NCI-H2029 (cell line): Measurements from ENCODE around the gene MTCL3.
A peak's percentile ranks its signal among the peaks of the same experiment; 100 is the strongest.

Source experiments
- DNase-seq: peaks from one replicate; lab custom pipeline; 2025; lab: John Stamatoyannopoulos, UW

Gene MTCL3

DNA sequence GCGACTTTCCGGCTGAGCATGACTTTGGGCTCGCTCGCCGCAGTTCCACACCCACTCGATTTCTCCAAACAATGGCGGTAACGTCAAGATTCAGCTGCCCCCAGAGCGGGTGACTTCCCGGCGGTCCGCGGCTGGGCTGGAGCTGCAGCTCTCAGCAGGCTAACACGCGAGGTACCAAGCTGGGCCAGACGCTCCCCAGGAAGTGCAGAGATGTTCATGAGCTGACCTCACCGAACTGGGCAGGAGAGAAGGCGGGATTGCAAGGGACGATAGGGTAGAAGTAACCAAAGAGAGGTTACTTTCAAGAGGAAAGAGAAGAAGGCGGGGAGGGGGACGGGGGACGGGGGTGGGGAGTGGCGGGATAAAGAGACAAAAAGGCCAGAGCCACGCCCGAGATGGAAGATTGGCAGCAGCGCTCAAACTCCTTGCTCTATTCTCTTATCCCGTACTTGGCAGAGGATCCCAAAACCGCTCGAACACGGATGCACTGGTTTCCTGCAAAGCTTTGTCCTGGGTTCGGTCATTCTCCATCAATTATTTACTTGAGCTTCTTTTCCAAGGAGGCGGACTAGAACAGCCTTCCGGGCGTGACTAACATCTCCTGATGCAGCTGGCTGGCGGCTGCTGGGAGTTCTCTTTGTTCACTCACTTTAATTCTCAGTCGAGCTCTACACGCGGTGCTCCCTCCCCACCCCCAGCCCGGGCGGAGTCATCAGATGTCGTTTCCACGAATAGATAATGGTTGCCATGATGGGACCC lies at the start of gene MTCL3:
Gene MTCL3 (minus strand): TSS at position 626 of the 759 bp plus-strand sequence.
- peak; percentile 27 for DNase-seq

DNA sequence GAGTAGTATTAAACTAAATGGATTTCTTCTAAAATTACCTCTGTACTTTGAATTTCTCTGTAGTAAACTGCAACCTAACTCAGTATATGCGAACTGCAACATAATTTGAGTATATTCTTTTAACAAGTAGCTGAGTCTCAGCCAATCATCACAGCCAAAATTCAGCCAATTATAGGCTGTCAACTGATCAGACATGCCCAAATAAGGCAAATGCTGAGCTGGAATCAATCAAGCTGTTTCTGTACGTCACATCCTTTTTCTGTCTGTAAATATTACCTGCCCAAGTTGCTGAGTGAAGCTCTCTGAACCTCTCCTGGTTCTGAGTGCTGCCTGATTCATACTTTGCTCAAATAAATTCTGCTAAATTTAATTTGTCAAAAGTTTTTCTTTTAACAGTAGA lies 48.3 kb upstream of the MTCL3 start:
- DNase-seq = no peak

- DNase-seq = no peak
These were observed 47.5 kb upstream of the MTCL3 start for GRCh38 chr6:127566651-127567050.

DNA sequence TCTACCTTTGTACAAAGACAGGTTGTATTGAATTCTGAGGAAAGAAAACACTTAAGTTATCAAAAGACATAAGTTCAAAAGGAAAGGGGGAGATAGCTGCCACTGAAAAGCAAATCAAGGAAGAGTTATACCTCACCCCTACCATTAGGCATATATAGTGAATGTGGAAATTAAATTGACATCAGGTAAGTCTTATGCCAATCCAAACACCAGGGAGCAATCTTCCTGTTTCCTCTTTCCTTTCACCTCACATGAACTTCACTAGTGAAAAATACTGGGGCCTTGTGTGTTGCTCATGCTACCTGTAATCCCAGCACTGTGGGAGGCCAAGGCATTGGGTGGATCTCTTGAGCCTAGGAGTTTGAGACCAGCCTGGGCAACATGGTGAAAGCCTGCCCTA lies 47.0 kb upstream of the MTCL3 start:
- no peak for DNase-seq

DNA sequence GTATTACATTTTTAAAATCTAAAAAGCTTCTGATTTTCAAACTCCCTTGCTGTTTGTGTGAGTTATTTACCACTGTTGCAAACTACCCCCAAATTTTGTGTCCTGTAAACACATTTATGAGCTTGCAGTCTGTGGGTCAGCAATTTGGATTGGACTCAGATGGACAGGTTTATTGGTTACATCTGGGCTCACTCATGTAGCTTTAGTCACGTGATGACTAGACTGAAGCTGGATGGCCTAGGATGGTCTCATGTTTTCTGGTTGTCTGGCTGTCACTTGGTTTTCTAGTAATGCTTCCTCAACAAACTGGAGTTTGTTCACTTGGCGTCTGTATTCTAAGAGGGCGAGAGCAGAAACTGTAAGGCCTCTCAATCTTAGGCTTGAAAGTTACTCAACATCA lies 45.6 kb upstream of the MTCL3 start:
- no peak for DNase-seq

DNA sequence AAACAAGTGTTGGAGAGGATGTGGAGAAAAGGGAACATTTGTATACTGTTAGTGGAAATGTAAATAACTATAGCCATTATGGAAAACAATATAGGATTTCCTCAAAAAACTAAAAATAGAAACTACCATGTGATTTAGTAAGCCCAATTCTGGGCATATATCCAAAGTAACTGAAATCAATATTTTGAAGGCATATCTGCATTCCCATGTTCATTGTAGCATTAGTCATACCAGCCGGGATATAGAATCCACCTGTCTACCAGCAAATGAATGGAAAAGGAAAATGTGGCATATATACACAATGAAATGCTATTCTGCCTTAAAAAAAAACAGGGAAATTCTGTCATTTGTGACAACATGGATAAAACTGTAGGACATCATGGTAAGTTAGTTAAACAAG lies 42.5 kb upstream of the MTCL3 start:
- DNase-seq = no peak

GRCh38 chr6:127554435-127555006 lies 35.4 kb upstream of the MTCL3 start:
- DNase-seq = no peak

- DNase-seq = no peak
These were observed 31.3 kb upstream of the MTCL3 start for GRCh38 chr6:127550403-127550802.

- no peak for DNase-seq
These were observed 28.9 kb upstream of the MTCL3 start for GRCh38 chr6:127547904-127548649.

- no peak for DNase-seq
These were observed 28.1 kb upstream of the MTCL3 start for GRCh38 chr6:127547215-127547614.

GRCh38 chr6:127539272-127539671 lies 20.1 kb upstream of the MTCL3 start:
- DNase-seq = no peak

DNA sequence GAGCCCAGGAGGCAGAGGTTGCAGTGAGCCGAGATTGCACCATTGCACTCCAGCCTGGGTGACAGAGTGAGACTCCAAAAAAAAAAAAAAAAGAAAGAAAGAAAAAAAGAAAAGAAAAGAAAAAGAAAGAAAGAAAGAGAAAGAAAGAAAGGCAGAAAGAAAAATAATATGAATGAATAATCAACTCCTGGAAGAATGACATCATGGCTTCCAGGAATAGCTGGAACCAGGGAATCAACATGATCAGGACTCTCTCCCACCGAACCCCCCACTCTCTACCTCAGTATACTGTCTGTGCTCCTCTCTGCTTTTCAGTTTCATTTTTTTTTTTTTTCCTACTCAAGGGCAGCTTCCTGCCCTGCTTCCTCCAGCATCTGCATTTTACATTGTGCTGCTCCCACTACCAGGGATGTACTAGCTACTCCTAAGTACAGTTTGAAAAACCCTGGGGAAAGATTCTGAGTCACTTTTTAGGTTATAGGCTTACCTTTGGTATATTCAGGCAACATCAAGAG lies 19.7 kb upstream of the MTCL3 start:
- no peak for DNase-seq

DNA sequence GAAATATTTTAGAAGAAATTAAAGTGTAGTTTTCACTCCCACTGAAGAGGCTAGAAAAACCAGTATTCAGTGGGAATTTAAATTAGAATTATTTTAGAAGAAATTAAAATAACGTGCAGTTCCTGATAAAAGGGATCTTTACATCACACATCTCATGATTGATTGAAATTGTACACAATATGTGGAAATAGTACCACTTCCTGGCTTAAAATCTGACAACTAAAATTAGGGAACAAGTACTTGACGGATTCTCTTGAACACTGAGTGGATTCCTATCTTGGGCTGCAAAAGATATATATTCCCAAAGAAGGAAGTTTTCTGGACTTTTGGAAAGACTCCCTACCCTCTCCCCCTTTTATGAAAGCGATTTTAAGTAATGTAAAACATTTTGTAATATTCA lies 14.6 kb upstream of the MTCL3 start:
- DNase-seq = no peak

GRCh38 chr6:127533011-127533410 lies 13.9 kb upstream of the MTCL3 start:
- DNase-seq = no peak

DNA sequence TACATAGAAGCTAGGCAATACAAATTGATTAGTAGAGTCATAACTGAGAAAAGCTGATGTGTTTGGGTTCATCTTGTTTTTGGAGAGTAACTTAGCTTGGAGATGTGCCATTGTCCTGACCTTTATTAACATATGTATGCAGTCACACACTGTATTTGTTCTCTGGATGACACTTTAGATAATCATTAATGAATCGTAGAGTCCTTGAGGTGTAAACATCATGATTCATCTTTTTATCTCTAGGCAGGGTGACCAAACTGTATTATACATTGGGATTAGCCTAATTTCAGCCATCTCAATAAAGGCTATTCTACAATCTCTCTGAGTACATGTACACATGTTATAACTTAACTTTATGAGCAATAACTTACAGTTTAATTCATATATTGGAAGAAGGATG lies 3.6 kb upstream of the MTCL3 start:
- DNase-seq = no peak

- DNase-seq = no peak
These were observed 931 bp upstream of the MTCL3 start for GRCh38 chr6:127520066-127520465.

DNA sequence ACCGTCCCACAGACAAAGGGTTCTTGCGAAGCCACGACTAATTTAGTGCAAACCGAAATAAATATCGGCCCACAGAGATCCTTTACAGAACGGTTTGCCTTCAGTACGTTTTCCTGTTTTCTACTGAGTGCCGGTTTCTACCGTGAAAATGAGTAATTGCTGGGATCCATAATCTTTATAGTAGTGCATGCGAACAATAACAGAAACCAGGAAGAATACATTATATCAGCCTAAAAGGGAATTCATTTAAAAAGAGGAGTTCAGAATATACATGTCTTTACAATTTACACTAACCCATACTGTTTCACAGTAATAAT lies 292 bp upstream of the MTCL3 start:
- DNase-seq = no peak

DNA sequence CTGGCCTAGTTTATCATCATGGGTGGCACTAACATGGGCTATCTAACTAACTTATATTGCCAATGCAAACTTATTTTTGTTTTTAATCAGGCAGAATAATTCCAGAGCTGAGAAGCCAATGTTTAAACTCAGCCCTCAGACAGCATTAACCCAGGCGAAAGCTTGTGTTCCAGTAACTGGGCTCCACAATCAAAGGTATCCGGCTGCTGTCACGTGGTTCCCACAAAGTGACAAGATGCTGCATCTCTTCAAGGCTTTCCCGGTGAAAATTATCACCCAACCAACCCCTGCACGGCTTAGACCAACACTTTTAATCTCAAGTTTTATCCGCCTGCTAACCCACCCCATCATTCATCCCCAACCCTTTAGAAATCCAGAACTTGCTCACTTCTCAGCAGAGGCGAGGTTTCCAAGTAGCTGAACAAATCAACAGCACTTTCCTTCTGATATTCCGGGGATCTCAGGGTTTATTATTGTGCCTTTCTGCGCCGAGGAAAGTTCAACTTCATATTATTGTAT lies 885 bp downstream of the MTCL3 start:
- no peak for DNase-seq

DNA sequence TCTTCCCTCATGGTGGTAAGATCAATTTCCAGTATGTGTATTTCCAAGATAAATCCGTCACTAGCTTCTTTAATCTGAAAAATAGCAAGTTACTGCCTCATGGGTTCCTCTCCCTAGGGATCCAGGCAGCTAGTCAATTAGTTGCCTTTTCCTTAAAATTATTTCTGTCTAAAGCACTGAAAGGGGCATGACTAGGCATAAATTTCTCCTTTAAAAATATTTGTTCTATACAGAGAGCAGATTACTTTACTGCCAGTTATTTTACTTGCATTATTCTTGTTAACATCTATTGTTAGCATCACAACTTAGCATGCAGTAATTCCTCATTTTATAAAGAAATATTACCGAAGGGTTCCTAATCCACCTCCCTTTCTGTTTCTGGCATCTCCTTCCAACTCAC lies 1.4 kb downstream of the MTCL3 start:
- no peak for DNase-seq

DNA sequence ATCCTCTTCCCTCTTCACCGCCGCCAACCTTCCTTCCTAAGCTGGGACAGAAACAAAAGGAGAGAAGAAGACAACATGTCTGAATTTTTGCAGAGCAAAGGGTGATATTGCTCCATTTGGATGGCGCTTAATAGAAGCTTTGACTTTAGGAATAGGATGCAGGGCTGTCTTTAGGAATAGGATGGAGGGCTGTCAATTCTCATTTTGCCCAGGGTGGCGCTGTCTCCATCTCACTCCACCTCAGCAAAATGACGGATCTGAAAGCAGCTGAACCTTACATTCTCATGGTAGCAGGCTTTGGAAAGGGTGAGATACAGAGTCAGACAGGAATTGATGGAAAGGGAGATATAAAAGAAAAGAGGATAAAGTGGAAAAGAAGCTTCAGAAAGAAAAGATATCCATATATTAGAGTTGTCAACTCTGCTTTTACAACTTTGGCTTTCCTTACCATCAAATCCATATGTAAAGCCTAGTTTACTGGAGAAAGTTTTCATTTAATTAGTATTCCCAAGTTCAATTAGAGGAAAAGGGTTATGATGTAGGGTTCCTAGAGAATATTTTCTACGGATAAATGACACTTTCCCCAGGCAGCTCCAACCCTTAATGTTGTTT lies 2.4 kb downstream of the MTCL3 start:
- peak; percentile 9 for DNase-seq

DNA sequence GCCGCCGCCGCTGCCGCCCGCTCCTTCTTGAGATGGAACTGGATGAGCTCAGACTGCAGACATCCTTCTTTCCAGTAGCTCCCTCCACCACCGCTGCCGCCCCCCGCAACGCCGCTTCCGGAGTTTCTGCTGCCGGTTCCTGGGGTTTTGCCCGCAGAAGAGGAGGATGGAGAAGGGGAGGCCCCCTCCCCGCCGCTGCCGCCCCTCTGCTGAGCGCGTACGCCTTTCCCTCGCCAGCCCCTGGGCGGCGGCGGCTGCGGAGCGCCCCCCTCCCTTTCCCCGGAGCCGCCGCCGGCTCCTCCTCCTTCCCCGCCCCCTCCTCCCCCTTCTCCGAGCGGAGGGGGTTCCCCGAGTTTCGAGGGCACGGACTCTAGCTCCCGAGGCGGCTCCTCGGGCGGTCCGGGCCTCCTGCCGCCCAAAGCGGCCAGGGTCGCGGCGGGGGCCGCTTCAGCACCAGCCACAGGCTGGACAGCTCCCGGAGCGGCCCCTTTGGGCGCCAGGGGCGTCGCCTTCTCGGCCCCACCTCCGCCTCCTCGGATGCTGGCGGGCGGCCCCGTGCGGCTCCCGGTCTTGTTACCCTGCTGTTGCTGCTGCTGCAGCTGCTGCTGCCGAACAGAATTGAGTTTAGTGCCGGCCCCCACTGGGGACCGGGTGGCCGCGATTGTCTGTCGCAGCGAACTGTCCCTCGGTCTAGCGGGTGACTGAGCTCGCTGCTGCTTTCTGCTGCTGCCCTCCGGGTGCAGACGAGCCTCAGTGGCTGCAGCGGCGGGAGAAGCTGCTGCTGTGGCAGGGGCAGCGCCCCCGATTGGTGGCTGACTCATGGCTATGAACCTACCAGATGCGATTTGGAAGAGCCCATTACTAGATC lies 3.1 kb downstream of the MTCL3 start:
- DNase-seq = peak; percentile 25
